ENCODE measurements around the gene TMEM14A.
A peak's percentile ranks its signal among the peaks of the same experiment; 100 is the strongest.

TMEM14A gene

DNA sequence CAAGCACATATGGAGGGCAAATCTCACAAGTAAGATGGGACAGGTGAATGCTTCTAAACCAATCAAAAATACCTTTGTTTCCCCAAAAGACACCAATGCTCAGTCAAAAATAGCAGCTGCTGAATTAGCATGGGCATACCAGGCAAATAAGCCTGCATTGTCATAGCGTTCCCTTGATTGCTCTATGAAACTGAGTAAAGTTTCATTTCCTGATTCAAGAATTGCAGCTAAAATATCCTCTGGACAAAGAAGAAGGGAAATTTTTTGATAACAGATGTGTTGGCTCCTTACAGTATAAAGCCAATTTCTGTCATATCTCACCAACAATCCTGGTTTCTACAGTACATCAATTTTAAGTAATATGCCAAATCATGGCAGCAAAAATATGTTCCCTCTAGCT is 3.3 kb upstream of the TMEM14A start:
- H4K20me1 ChIP-seq (ENCODE audit: insufficient read depth, low read length): no peaks in the 10 kb centered on the region
- H3K79me2 ChIP-seq (ENCODE audit: low read length): peaks cover 28% of the 10 kb centered on the region
- 0 out of 2 replicates have a peak, but pooled peaks cover 4% of the 10 kb centered on the region for H3K27me3 ChIP-seq (ENCODE audit: low read depth, low read length)
- peak overlapping the region; percentile 97 for H3K4me2 ChIP-seq (ENCODE audit: low read length)
- peak overlapping the region; percentile 52 for H3K9ac ChIP-seq (ENCODE audit: low read length)
- H3K4me1 ChIP-seq (ENCODE audit: low read length): peaks cover 67% of the 10 kb centered on the region
- H3K9me3 ChIP-seq (ENCODE audit: insufficient read depth, low read length): no peaks in the 10 kb centered on the region
- no peak for TF ChIP-seq EZH2phosphoT487 (IDR thresholded peaks at IDR 0.05; ENCODE audit: low read depth)
- TF ChIP-seq, protein P1, sequence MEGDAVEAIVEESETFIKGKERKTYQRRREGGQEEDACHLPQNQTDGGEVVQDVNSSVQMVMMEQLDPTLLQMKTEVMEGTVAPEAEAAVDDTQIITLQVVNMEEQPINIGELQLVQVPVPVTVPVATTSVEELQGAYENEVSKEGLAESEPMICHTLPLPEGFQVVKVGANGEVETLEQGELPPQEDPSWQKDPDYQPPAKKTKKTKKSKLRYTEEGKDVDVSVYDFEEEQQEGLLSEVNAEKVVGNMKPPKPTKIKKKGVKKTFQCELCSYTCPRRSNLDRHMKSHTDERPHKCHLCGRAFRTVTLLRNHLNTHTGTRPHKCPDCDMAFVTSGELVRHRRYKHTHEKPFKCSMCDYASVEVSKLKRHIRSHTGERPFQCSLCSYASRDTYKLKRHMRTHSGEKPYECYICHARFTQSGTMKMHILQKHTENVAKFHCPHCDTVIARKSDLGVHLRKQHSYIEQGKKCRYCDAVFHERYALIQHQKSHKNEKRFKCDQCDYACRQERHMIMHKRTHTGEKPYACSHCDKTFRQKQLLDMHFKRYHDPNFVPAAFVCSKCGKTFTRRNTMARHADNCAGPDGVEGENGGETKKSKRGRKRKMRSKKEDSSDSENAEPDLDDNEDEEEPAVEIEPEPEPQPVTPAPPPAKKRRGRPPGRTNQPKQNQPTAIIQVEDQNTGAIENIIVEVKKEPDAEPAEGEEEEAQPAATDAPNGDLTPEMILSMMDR (IDR thresholded peaks at IDR 0.05; ENCODE audit: low read depth, low read length): no peak
- peak overlapping the region; percentile 93 for H3K27ac ChIP-seq (ENCODE audit: low read length)
- peak overlapping the region; percentile 86 for H3K4me3 ChIP-seq (ENCODE audit: low read length)
- no peak overlapping the region for H2AFZ ChIP-seq (ENCODE audit: low read depth, low read length)
- peaks cover 25% of the 10 kb centered on the region for H3K36me3 ChIP-seq (replicated peaks; ENCODE audit: low read depth, low read length)

DNA sequence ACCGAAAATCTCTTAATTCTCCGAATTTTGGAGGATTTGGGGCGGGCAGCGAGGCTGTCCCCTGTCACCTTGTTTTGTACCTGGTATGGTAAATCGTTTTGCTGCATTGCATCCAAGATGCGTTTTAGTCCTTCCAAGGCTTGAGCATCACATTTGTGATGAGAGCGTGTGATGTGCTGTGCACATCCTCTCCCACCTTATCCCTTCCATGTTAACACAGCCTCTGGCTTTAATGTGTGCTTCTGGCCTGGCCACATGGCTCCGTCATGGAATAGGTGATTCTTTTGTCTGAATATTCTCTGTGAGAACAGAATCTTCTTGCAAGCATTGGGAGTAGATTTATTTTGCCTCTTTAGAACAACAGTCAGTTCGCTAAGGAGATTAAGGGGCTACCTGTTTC is 763 bp downstream of the TMEM14A start:
- no peak overlapping the region; the same call in 1 of the 2 replicates for H2AFZ ChIP-seq (ENCODE audit: low read depth, low read length)
- H3K27ac ChIP-seq (ENCODE audit: low read length): no peak overlapping the region
- H3K4me1 ChIP-seq (ENCODE audit: low read length): peaks cover 42% of the 10 kb centered on the region
- TF ChIP-seq, protein P1 (IDR thresholded peaks at IDR 0.05; ENCODE audit: low read depth, low read length): no peak
- TF ChIP-seq EZH2phosphoT487 (IDR thresholded peaks at IDR 0.05; ENCODE audit: low read depth): no peak
- H3K36me3 ChIP-seq (replicated peaks; ENCODE audit: low read depth, low read length): peaks cover 23% of the 10 kb centered on the region
- H3K27me3 ChIP-seq (ENCODE audit: low read depth, low read length): 0 out of 2 replicates have a peak, but pooled peaks cover 4% of the 10 kb centered on the region
- no peaks in the 10 kb centered on the region for H4K20me1 ChIP-seq (ENCODE audit: insufficient read depth, low read length)
- H3K4me2 ChIP-seq (ENCODE audit: low read length): peak overlapping the region; percentile 90
- no peaks in the 10 kb centered on the region for H3K9me3 ChIP-seq (ENCODE audit: insufficient read depth, low read length)
- peaks cover 4% of the 10 kb centered on the region for H3K79me2 ChIP-seq (ENCODE audit: low read length)
- H3K9ac ChIP-seq (ENCODE audit: low read length): peak overlapping the region; percentile 64
- H3K4me3 ChIP-seq (ENCODE audit: low read length): peak overlapping the region; percentile 83

DNA sequence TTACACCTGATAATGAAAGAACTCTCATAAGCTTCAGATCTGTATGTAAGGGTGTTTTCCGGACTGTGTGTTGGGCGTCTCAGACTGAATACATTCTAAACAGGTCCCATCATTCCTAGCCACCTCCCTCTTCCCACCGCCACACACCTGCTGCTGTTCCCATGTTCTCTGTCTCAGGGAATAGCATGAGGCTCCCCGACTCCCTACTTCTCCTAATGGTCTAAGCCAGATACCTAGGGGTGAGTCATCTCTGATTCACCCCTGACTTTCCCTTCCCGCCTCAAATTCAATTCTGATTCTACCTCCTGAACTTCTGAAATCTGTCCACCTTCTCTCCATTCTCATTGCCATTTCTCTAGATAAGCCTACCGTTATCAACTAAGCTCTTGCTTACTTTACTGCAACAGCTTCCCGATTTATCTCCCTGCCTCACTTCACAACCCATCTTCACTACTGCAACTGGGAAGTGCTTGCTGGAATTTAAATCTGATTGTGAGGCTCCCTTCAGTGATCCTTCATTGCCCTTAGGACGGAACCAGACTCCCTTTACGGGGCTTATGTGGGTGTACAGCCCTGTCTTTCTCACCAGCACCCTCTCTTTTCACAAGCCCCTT is 1.6 kb downstream of the TMEM14A start:
- peaks cover 34% of the 10 kb centered on the region for H3K4me1 ChIP-seq (ENCODE audit: low read length)
- no peak for TF ChIP-seq EZH2phosphoT487 (IDR thresholded peaks at IDR 0.05; ENCODE audit: low read depth)
- TF ChIP-seq, protein P1 (IDR thresholded peaks at IDR 0.05; ENCODE audit: low read depth, low read length): no peak
- H3K4me3 ChIP-seq (ENCODE audit: low read length): no peak overlapping the region
- no peak overlapping the region for H2AFZ ChIP-seq (ENCODE audit: low read depth, low read length)
- H3K27me3 ChIP-seq (ENCODE audit: low read depth, low read length): 0 out of 2 replicates have a peak, but pooled peaks cover 4% of the 10 kb centered on the region
- peaks cover 22% of the 10 kb centered on the region for H3K36me3 ChIP-seq (replicated peaks; ENCODE audit: low read depth, low read length)
- H3K4me2 ChIP-seq (ENCODE audit: low read length): no peak overlapping the region
- H3K27ac ChIP-seq (ENCODE audit: low read length): no peak overlapping the region
- H3K79me2 ChIP-seq (ENCODE audit: low read length): no peaks in the 10 kb centered on the region
- H3K9ac ChIP-seq (ENCODE audit: low read length): no peak overlapping the region
- H3K9me3 ChIP-seq (ENCODE audit: insufficient read depth, low read length): no peaks in the 10 kb centered on the region
- H4K20me1 ChIP-seq (ENCODE audit: insufficient read depth, low read length): no peaks in the 10 kb centered on the region

- TF ChIP-seq, protein P1 (IDR thresholded peaks at IDR 0.05; ENCODE audit: low read depth, low read length): no peak
- no peak for TF ChIP-seq EZH2phosphoT487 (IDR thresholded peaks at IDR 0.05; ENCODE audit: low read depth)
- peaks cover 16% of the 10 kb centered on the region for H3K4me1 ChIP-seq (ENCODE audit: low read length)
- H3K79me2 ChIP-seq (ENCODE audit: low read length): no peaks in the 10 kb centered on the region
- no peak overlapping the region for H2AFZ ChIP-seq (ENCODE audit: low read depth, low read length)
- no peaks in the 10 kb centered on the region for H4K20me1 ChIP-seq (ENCODE audit: insufficient read depth, low read length)
- H3K9ac ChIP-seq (ENCODE audit: low read length): no peak overlapping the region
- no peaks in the 10 kb centered on the region for H3K9me3 ChIP-seq (ENCODE audit: insufficient read depth, low read length)
- H3K27me3 ChIP-seq (ENCODE audit: low read depth, low read length): 0 out of 2 replicates have a peak, but pooled peaks cover 4% of the 10 kb centered on the region
- H3K27ac ChIP-seq (ENCODE audit: low read length): no peak overlapping the region
- H3K36me3 ChIP-seq (replicated peaks; ENCODE audit: low read depth, low read length): peaks cover 12% of the 10 kb centered on the region
- no peak overlapping the region for H3K4me3 ChIP-seq (ENCODE audit: low read length)
- no peak overlapping the region for H3K4me2 ChIP-seq (ENCODE audit: low read length)
Observed at GRCh38 chr6:52674666-52675065, 3.8 kb downstream of the TMEM14A start.

Data from OCI-LY3 (cell line).